GM12875 (cell line): ENCODE data around the gene CFL1.

Source experiments
- H3K4me3 ChIP-seq: one replicate; pipeline ENCODE4 v1.5.1; 2011; ENCODE audit warnings: low read depth, low read length, control low read depth
- TF ChIP-seq, protein P1 (sequence below): IDR thresholded peaks from 2 replicates; pipeline ENCODE4 v1.5.1; 2011; ENCODE audit warnings: low read depth, mild to moderate bottlenecking, control low read depth, inconsistent platforms, low read length, moderate library complexity, borderline replicate concordance; ENCODE audit not compliant: insufficient read depth

Gene CFL1

DNA sequence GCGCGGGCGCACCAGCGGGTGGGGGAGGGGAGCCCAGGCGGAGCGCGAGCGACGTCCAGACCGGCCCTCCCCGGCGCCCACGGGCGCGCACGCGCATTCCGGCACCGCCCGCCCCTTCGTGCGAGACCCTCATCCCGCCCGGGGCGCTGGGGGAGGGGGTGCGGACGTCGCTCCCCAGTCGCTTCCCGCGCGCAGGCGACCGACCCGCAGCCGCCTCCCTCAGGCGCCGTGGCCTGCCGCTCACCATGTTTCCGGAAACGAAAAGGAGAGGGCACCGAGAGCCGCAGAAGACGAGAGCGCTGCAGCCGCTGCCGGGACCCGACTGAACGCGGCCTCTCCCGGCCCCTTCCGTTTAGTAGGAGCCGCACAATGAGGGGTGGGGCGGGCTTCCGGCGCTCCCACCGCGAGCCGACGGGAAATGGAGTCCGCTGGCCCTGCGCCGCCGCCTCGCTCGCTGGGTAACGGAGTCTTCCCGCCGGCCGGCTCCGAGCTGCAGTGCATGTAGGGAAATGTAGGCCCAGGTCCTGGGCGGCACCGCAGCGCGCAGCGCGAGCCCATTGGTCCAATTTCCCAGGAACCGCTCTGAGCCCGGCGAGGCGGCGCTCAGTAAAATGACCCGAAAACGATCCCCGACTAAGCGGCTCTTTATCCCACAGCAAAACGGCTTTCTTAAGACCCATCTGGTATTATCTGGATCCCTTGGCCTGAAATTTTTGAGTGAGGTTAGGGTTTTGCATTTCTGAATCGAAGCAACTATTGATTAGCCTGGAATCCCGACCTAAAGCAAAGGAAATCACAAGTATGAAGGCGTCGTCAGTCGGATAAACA, at the start of gene CFL1:
CFL1 (minus strand) TSS at position 328 of the 828 bp plus-strand sequence; CDS start at position 247, 81 bp downstream.
- H3K4me3 ChIP-seq, result peak within 1 kb of the TSS; percentile 93
- TF ChIP-seq, protein P1, sequence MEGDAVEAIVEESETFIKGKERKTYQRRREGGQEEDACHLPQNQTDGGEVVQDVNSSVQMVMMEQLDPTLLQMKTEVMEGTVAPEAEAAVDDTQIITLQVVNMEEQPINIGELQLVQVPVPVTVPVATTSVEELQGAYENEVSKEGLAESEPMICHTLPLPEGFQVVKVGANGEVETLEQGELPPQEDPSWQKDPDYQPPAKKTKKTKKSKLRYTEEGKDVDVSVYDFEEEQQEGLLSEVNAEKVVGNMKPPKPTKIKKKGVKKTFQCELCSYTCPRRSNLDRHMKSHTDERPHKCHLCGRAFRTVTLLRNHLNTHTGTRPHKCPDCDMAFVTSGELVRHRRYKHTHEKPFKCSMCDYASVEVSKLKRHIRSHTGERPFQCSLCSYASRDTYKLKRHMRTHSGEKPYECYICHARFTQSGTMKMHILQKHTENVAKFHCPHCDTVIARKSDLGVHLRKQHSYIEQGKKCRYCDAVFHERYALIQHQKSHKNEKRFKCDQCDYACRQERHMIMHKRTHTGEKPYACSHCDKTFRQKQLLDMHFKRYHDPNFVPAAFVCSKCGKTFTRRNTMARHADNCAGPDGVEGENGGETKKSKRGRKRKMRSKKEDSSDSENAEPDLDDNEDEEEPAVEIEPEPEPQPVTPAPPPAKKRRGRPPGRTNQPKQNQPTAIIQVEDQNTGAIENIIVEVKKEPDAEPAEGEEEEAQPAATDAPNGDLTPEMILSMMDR, result no peak

DNA sequence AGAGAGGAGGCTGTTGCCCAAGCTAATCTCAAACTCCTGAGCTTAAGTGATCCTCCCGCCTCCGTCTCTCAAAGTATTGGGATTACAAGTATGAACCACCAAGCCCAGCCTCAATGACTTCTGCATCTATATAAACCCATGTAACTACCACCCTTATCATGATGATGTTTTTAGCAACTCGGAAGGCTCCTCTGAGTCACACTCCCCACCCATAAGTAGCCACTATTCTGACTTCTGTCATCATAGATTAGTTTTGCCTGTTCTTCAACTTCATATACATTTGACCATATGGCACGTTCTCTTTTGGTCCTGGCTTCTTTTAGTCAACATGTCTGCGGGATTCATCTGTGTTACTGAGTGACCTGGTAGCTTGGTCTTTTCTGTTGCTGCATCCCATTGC, 48.6 kb upstream of the CFL1 start:
- TF ChIP-seq, protein P1, result no peak
- no peak overlapping the region for H3K4me3 ChIP-seq

DNA sequence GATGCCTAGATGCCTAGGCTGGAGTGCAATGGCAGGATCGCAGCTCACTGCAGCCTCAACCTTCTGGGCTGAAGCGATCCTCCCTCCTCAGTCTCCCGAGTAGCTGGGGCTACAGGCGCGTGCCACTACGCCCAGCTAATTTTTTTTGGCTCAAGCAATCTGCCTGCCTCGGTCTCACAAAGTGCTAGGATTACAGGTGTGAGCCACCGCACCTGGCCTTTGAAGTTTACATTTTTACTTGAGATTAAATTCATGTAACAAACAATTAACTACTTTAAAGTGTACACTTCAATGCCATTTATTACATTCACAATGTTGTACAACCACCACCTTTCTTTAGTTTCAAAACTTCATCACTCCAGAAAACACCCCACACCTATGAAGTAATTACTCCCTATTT, 45.7 kb upstream of the CFL1 start:
- H3K4me3 ChIP-seq, result no peak overlapping the region
- TF ChIP-seq, protein P1, result no peak

DNA sequence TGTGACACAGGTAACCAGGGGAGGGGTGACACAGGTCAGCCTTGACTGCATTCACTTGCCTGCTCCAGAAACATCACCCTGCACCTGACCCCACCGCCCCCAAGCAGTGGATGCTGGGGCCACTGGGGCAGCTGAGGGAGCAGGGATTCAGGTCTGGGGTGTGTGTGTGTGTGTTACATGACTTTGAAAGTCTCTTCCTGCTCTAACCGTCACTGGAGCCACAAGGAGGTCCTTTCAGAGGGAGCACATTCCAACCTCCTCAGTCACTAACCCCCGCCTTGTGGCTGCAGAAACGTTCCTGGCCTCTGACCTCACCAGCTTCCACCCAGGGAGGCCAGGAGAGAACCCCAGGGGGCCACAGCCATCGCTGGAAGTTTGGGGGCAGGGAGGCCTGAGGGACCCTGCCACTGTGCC, 45.1 kb upstream of the CFL1 start:
- no peak overlapping the region for H3K4me3 ChIP-seq
- TF ChIP-seq, protein P1, result no peak

DNA sequence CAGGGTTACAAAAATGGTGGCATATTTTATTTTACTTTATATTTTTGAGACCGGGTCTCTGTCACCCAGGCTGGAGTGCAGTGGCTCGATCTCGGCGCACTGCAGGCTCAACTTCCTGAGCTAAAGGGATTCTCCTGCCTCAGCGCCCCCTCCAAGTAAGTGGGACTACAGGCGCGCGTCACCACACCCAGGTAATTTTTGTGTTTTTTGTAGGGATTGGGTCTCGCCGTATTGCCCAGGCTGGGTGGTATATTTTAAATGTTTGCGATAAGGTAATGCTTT, 42.9 kb upstream of the CFL1 start:
- TF ChIP-seq, protein P1, result no peak
- no peak overlapping the region for H3K4me3 ChIP-seq

DNA sequence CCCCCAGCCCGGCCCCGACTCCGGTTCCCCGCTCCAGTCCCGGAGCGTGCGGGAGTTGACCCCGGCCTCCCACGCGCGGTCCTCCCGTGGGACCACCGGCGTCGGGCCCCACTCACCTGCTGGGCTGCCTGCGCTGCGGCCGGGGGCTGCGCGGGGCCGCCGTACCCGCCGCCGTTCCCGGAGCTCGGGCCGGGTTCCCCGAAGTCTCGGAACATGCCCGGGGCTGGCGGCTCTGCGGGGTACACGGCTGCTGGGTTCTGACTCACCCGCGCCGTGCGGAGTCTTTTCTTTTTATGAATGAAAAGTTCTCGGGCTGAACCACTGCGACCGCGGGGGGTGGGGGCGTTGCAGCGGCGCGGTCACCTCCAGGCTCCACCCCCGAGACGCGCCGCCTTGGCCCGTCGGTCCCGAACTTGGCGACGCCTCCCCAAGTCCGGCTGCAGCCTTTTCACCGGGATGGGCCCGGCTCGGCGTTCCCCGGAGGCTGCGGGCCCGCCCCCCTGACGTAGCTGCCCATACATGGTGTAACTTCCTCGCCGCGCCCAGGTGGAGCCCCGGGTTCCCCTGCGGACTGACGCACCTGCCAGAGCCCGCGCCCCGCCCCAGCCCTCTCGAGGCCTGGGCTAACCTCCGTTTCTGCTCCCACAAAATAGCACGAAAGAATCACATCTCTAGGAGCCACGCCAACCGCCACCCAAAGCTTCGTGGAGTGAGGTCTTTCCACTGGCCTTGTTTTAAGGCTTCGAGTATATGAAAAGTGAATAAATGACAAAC, 42.3 kb upstream of the CFL1 start, which contains the start of gene FOSL1:
FOSL1 (minus strand) TSS at position 264 of the 774 bp plus-strand sequence; CDS start at position 215, 49 bp downstream.
- H3K4me3 ChIP-seq, result peak within 1 kb of the TSS; percentile 53
- TF ChIP-seq, protein P1, result no peak
